PC-3 (cell line): ENCODE measurements around the gene MVB12B. TPM values are rescaled to one million over a fixed set of nuclear protein-coding genes. Genes with fewer than 3 reads are reported as not detected.
A peak's percentile ranks its signal among the peaks of the same experiment; 100 is the strongest.

Experiments used
- ATAC-seq: fragments of 200-7000 bp; cut with Tn5 transposase; 2 replicates; pipeline ENCODE4 v1.9.1; 2020; ENCODE audit warnings: mild to moderate bottlenecking, moderate library complexity
- BruUV-seq: library from RNA; stranded (reverse); fragments of 400-500 nt; replicated peaks from 2 replicates; lab custom pipeline; 2021; lab: Mats Ljungman, UMichigan
- CTCF ChIA-PET: fragments of 300-600 bp; sonication (Branson Sonifier 250); formaldehyde crosslinking; loops from one replicate; lab custom pipeline; 2022; ENCODE audit warnings: antibody characterized with exemption; lab: Charles Lee
- POLR2A ChIA-PET: fragments of 300-600 bp; sonication (Branson Sonifier 250); formaldehyde crosslinking; loops from one replicate; lab custom pipeline; 2022; ENCODE audit warnings: antibody characterized with exemption; ENCODE audit not compliant: unreplicated experiment; lab: Charles Lee
- DNase-seq: peaks from one replicate; pipeline ENCODE4 v3.0.0-alpha.2; 2015
- H2AFZ ChIP-seq: fragments of 300-600 bp; sonication (generic); 2 replicates; pipeline ENCODE4 v1.6.0; 2016; ENCODE audit warnings: antibody characterized with exemption, low read length
- H3F3A ChIP-seq: fragments of 300-600 bp; sonication (generic); one replicate; pipeline ENCODE4 v1.6.0; 2017; ENCODE audit warnings: antibody characterized with exemption, low read length, control low read depth, mild to moderate bottlenecking; ENCODE audit not compliant: unreplicated experiment
- H3K27ac ChIP-seq: fragments of 300-600 bp; sonication (generic); 2 replicates; pipeline ENCODE4 v1.5.1; 2016; ENCODE audit warnings: mild to moderate bottlenecking, low read length
- H3K27me3 ChIP-seq: fragments of 300-600 bp; sonication (generic); 2 replicates; pipeline ENCODE4 v1.6.1; 2016; ENCODE audit warnings: low read length, mixed read lengths
- H3K36me3 ChIP-seq: fragments of 300-600 bp; sonication (generic); 2 replicates; pipeline ENCODE4 v1.6.1; 2016; ENCODE audit warnings: low read depth, mixed run types, low read length, mixed read lengths
- H3K4me1 ChIP-seq: fragments of 300-600 bp; sonication (generic); 2 replicates; pipeline ENCODE4 v1.5.1; 2016; ENCODE audit warnings: low read length; ENCODE audit not compliant: insufficient read depth
- H3K4me2 ChIP-seq: fragments of 300-600 bp; sonication (generic); 2 replicates; pipeline ENCODE4 v1.6.0; 2016; ENCODE audit warnings: low read length
- H3K4me3 ChIP-seq: fragments of 300-600 bp; sonication (generic); 2 replicates; pipeline ENCODE4 v1.5.1; 2016; ENCODE audit warnings: mild to moderate bottlenecking, low read length, mixed read lengths
- H3K79me2 ChIP-seq: fragments of 300-600 bp; sonication (generic); 2 replicates; pipeline ENCODE4 v1.6.1; 2017; ENCODE audit warnings: low read length, mixed read lengths
- H3K9ac ChIP-seq: fragments of 300-600 bp; sonication (generic); 2 replicates; pipeline ENCODE4 v1.6.0; 2016; ENCODE audit warnings: mild to moderate bottlenecking, low read length
- H3K9me2 ChIP-seq: fragments of 300-600 bp; sonication (generic); replicated peaks from 2 replicates; pipeline ENCODE4 v1.6.1; 2016; ENCODE audit warnings: mixed run types, low read length, mixed read lengths
- H3K9me3 ChIP-seq: fragments of 300-600 bp; sonication (generic); 2 replicates; pipeline ENCODE4 v1.6.1; 2016; ENCODE audit warnings: low read length, mixed read lengths
- H4K20me1 ChIP-seq: fragments of 300-600 bp; sonication (generic); 2 replicates; pipeline ENCODE4 v1.6.1; 2016; ENCODE audit warnings: low read length, mixed read lengths
- CTCF ChIP-seq: fragments of 300-600 bp; sonication (generic); conservative IDR thresholded peaks from 2 replicates; pipeline ENCODE4 v1.5.1; 2017; ENCODE audit warnings: antibody characterized with exemption, low read depth, mild to moderate bottlenecking, low read length
- EZH2 ChIP-seq: fragments of 300-600 bp; sonication (generic); IDR thresholded peaks from one replicate; pipeline ENCODE4 v1.6.1; 2017; ENCODE audit warnings: antibody characterized with exemption, mild to moderate bottlenecking, low read length; ENCODE audit not compliant: unreplicated experiment
- EZH2phosphoT487 ChIP-seq: fragments of 300-600 bp; sonication (generic); IDR thresholded peaks from 2 replicates; pipeline ENCODE4 v1.6.1; 2018; ENCODE audit warnings: mild to moderate bottlenecking, antibody characterized with exemption, low read length, borderline replicate concordance
- intact Hi-C: fragments of 100-400 bp; cut with micrococcal nuclease; formaldehyde crosslinking; loops from 2 replicates; pipeline ENCODE4 v1.9.0; 2023
- total RNA-seq: library from RNA; depleted of rRNA; stranded (reverse); fragments of >200 nt; gene quantifications from 2 replicates; pipeline ENCODE4 v1.2.3, GENCODE V29; 2014

The MVB12B gene
- total RNA-seq, 1 experiment from 2014 or later: 7.2 TPM

GRCh38 chr9:126417043-126417442 is 90.4 kb downstream of the MVB12B start:
- no TSS peak for BruUV-seq
- no peak overlapping the region for H3K4me3 ChIP-seq
- no peaks in the 10 kb centered on the region for H3F3A ChIP-seq
- no peak overlapping the region for H2AFZ ChIP-seq
- no peaks in the 10 kb centered on the region for H4K20me1 ChIP-seq
- peaks cover 21% of the 10 kb centered on the region for H3K4me1 ChIP-seq
- intact Hi-C loops: no loop called here
- no peaks in the 10 kb centered on the region for H3K9me2 ChIP-seq
- H3K9ac ChIP-seq: no peak overlapping the region
- POLR2A ChIA-PET: no interaction called here
- CTCF ChIA-PET: no interaction called here
- no peaks in the 10 kb centered on the region for H3K9me3 ChIP-seq
- no peak overlapping the region for H3K27ac ChIP-seq
- ATAC-seq: no peak
- H3K79me2 ChIP-seq: no peaks in the 10 kb centered on the region
- H3K27me3 ChIP-seq: no peaks in the 10 kb centered on the region
- DNase-seq: no peak
- no peak overlapping the region for H3K4me2 ChIP-seq
- no peaks in the 10 kb centered on the region for H3K36me3 ChIP-seq
- TF ChIP-seq EZH2phosphoT487 (no peak), EZH2 (no peak), CTCF (no peak)

GRCh38 chr9:126417684-126418083 is 91.1 kb downstream of the MVB12B start:
- BruUV-seq: no TSS peak
- ChIA-PET POLR2A (no interaction called here), CTCF (no interaction called here)
- Histone ChIP-seq H3K4me1 (peaks cover 21% of the 10 kb centered on the region), H3K4me2 (no peak overlapping the region), H3K9me2 (no peaks in the 10 kb centered on the region), H3K9me3 (no peaks in the 10 kb centered on the region), H4K20me1 (no peaks in the 10 kb centered on the region), H2AFZ (no peak overlapping the region), H3K27me3 (no peaks in the 10 kb centered on the region), H3K36me3 (no peaks in the 10 kb centered on the region; the same call in 1 of the 2 replicates), H3F3A (no peaks in the 10 kb centered on the region), H3K9ac (no peak overlapping the region), H3K27ac (no peak overlapping the region), H3K4me3 (no peak overlapping the region), H3K79me2 (no peaks in the 10 kb centered on the region)
- no peak for DNase-seq
- TF ChIP-seq EZH2phosphoT487: no peak
- TF ChIP-seq CTCF: no peak
- TF ChIP-seq EZH2: no peak
- intact Hi-C loops: no loop called here
- ATAC-seq: no peak

DNA sequence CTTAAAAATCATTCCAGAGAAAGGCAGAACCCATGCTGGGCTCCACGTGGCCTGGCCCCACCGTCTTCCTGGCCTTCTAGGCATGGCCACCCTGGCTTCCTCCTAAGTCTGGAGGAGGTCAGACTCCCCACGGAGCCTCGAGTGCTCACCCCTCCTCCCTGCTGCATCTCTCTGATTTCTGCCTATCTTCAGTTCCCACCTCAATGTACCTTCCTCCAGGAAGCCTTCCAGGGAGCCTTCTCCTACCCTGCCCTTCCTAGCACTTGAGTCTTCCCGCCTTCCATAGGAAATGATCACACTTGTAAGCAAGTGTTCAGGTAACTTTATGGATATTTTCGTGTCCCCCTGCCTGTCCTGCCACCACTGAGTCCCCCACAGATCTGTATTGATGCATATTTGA is 92.0 kb downstream of the MVB12B start:
- TF ChIP-seq EZH2phosphoT487 (no peak), CTCF (no peak), EZH2 (no peak)
- ATAC-seq (no peak), DNase-seq (no peak)
- POLR2A ChIA-PET: no interaction called here
- Histone ChIP-seq H3F3A (no peaks in the 10 kb centered on the region), H3K4me2 (no peak overlapping the region), H3K36me3 (no peaks in the 10 kb centered on the region; the same call in 1 of the 2 replicates), H3K27me3 (no peaks in the 10 kb centered on the region), H3K4me1 (peaks cover 21% of the 10 kb centered on the region), H3K9me3 (no peaks in the 10 kb centered on the region), H3K9ac (peak overlapping the region; percentile 28; the same call in 1 of the 2 replicates), H3K79me2 (no peaks in the 10 kb centered on the region), H2AFZ (no peak overlapping the region), H3K27ac (peak overlapping the region; percentile 97), H3K4me3 (no peak overlapping the region), H3K9me2 (no peaks in the 10 kb centered on the region), H4K20me1 (no peaks in the 10 kb centered on the region)
- intact Hi-C loops: no loop called here
- BruUV-seq: no TSS peak
- CTCF ChIA-PET: no interaction called here
